CD4-positive, alpha-beta T cell treated with Interleukin-6 for 4 hours (primary cell): ENCODE data around the gene IFITM10.
A peak's percentile ranks its signal among the peaks of the same experiment; 100 is the strongest.

Experiments used
- DNase-seq: peaks from one replicate; pipeline ENCODE4 v3.0.0-alpha.2; 2020; ENCODE audit warnings: mixed read lengths

IFITM10 gene

DNA sequence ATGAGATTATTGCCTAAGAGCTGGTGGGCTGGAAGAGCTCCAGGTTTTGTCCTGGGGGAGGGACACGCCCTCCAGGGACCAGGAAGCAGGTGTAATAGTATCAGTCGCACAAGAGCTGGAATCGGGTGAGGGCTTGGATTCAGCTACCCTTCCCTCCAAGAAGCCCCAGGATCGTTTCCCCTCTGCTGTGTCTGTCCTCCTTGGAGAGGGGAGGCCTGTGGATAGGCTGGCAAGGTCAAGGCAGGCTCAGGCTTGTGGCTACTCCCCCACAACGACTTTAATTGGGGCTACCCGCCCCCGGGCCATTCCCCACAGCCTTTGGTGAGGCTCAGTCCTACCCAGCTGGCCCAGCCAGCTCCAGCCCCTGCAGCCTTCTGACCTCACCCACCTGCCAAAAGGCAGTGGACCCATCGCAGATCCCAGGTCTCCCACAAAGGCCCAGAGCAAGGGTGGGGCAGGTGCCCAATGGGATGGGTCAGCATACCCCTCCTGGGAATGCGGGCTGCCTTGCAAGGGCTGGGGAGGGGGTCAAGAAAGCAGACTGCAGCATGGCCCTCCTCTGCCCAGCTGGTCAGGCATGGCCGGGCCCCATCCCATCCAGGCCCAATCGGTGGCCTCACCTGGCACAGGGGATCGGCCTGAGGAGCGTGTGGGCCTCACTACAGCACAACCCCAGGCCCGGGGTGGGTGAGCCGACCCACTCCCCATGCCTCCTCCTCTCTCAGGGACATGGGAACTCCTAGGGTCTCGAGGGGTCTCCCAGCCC lies 12.3 kb upstream of the IFITM10 start:
- no peak for DNase-seq

DNA sequence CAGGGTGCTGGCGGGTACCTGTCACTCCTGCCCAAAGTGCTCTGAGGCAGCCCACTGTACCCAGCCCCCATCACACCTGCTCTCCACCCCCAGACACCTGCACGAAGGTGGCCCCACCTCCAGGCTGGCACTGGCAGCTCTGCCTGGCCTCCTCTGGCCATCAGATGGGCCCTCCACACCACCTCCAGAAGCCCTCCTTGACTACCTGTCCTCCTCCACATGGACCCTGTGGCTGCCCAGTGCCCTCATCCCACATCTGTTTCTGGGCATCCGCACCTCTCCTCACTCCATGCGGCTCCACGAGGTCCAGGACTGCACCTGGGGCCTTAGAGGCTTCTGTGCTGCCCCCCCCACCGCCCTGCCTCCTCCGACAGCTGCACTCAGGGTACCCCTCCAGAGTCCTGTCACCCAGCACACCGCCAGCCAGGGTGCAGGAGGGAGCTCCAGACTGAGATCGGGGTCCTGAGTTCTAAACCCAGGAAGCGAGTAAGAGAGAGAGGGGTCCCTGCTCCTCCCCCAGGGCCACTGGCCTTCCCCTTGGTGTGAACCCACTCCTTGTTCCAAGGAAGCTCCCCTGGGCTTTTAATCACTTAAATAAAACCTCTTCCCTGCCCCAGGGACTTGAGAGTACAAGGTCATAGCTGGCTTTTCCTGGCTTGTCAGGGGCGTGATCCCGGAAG lies 11.6 kb upstream of the IFITM10 start:
- no peak for DNase-seq

DNA sequence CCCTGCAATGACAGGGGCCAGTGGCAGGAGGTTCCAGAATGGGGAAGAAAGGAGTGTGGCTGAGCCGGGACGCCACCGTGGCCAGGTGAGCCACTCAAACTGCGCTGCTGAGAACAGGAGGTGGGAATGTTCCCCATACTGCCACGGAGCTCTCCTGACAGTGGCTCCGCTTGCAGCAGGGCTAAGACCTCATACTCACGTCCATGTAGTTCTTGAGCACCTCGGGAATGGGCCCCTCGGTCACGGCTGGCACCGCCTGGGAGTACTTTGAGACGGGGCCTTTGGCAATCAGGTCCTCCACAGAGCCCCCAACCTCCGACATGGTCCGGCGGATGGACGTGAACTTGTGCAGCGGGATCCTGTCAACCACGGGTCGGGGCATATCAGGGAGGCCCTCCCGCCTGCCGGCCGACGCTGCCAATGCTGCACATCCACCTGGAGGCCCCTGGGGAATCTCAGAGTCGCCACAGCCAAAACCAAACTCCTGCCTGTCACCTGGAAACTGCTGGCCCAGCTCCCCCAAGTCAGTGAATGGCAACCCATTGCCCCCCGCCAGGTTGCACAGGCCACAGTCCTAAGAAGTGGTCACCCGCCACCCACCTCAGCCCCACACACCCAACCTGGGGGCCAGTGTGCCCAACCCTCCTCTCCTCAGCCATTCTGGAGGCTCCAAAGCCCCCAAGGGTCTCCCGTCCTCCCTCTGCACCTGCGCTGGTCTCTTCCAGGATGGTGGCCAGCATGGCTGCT lies 10.9 kb upstream of the IFITM10 start:
- no peak for DNase-seq

DNA sequence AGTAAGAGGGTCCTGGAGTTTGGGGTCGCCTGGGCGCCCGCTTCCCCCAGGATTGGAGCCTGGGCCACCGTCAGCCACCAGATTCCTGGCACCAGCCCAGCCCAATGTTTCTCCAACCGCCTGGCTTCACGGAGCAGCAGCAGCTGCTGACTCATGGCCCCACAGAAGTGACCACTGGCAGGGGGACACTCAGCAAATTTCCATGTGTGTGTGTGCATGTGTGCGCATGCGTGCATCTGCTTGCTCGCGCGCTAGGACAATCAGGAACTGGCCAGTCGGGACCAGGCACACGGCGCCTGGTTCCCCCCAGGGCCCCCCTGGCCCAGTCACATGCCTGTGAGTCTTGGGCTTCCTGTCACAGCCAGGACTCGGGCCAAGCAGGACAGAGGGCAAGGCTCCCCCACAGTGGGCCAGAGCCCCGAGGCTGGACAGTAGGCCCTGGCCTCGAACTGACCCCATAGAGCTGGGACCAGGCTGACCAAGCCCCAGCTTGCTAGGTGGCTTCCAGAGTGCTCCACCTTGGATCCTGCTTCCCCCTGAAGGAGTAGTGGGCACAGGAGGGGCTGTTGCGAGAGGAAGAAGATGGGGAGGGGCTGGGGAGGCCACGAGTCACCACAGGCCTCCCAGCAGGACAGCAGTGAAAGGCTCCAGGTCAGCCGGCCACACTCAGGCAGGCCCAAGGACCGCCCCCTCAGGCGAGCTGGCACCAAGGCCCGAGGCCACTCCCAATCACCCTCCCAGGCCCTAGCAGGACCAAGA lies 10.1 kb upstream of the IFITM10 start:
- no peak for DNase-seq

DNA sequence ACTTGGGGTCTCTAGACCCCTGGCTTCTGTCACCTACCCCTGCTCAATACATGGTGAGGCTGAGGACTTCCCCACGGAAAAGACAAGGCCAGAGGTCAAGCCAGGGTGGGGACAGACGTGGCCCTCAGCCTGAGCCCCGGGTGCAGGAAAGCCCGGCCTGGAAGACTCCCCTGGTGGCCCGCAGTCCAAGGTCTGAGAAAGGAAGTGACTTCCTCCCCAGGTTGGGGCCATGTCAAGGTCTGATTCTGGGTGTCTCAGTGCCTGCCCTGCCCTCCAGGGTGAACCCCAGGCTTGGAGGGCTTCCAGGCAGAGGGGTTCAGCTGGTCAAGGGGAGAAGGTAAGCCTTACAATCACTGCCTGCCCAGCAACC lies 9.4 kb upstream of the IFITM10 start:
- peak; percentile 26 for DNase-seq

DNA sequence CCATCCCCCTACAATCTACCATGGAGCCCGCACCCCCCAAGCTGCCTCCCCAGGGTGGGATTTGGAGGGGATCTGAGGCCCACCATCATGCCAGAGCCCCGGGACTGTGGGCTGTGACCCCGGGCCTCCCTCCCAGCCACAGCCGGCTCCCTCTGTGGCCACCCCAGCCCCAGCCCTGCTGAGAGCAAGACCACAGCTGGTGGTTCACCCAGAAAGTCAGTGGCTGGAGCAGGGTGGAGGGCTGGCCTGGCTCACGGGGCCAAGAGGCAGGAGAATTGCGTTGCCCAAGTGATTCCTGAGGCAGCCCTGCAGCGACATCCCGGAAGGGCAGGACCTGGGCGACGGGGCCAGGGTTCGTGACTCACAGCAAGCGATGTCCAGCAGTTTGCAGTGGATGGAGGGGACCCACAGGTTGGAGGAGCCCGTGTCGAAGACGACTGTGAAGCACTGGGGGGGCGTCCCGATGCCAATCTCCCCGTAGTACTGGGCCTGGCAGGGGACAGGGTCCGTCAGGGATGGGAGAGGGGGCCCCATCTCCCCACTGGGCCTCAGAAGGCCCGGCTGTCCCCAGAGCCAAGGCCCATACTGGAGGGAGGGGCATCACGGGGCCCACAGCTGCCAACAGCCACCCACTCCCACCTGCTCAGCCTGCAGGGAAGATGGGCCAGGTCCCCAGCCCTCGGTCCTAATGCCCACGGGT lies 8.9 kb upstream of the IFITM10 start:
- DNase-seq, result no peak

DNA sequence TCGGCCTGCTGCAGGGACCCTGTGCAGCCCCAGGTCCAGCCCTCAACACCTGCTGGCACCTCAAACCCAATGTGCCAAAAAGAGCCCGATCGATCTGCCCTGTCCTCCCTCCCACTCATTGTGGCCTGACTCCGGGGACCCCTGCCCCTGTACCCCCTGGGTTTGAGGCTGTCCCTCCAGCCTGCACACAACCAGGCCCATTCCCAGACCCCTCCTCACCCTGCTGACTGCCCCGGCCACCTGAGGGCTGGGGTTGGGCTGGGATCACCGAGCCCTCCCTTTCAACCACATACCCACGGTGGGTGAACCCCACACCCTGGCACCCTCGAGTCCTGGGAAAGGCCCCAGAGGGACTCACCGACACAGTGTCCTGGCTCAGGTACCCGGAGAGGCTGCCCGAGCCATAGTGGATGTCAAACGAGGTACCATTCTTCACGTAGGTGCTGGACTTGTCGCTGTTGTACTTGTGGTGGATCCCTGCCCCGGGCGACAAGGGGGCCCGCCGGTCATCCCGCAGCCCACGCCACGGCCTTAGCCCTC lies 8.3 kb upstream of the IFITM10 start:
- DNase-seq, result no peak

DNA sequence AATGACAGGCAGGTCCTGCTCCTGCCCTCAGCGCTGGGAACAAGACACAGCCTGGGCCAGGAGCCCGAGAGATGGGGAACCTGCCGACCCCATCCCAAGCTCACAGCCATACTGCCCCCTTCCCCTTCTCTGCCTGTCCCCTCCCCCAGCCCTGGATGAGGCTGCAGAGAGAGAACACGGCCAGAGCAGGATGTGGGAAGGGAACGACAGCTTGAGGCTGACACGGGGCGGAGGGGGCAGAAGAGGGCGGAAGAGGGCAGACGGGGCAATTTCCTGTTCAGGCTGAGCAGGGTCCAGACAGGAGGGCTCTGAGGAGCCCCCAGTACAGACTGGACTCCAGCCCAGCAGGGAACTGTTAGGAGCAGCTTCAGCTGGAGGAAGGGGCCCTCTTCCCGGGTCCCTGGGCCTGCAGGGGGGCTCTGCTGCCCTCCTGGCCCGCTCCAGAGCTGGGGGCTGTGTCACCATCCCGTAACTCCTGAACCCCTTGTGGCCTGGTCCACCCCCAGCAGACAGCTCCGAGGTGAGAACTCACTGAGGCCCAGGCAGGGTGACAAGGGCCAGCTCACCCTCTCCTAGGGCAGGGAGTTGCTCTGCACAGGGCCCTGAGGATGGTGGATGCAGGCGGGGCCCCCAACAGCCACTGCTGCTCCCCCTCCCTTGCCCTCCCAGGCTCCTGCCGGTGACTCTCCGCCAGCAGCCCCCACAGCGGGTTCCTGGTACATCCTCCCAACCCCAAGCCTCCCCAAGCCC lies 7.6 kb upstream of the IFITM10 start:
- DNase-seq, result peak; percentile 75

DNA sequence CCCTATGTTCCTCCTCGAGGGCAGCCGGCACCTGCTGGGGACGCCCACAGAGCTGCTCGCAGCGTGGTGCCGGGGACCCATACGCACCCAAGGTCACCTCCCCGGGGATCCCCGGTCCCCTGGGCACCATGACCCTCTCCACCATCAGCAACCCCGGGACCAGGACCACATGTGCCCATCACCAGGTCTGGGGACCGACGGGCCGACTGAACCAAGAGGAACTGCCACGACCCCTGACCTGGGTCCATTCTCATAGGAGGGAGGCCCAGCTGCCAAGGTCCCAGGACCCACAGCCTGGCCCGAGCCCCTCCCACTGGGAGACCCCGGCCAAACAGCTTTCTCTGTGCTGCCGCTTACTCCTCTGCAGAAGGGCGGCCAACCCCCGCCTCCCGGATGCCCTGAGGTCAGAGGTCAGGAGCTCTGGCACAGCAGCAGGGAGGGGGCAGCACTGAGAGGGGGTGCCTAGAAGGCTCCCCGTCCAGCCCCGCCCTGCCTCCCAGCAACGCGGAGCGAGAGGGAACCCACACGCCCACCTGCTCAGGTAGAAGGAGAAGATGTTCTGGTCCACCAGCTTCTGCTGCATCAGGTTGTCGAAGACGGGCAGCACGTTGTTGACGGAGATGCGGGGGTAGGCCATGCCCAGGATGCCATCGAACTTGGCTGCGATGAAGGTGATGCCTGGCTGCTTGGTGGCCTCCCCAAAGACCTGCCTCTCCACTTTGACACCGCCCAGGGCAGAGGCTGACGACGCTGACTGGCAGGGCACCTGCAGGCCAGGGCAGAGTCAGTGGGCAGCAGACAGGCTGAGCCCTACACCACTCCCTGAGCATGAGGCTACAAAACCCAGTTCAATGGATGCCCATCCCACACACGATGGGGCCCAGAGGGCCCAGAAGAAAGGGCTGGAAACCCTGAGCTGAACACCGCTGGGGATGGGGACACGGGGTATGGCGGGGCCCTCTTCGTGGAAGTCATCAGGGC lies 6.7 kb upstream of the IFITM10 start:
- peak; percentile 16 for DNase-seq

DNA sequence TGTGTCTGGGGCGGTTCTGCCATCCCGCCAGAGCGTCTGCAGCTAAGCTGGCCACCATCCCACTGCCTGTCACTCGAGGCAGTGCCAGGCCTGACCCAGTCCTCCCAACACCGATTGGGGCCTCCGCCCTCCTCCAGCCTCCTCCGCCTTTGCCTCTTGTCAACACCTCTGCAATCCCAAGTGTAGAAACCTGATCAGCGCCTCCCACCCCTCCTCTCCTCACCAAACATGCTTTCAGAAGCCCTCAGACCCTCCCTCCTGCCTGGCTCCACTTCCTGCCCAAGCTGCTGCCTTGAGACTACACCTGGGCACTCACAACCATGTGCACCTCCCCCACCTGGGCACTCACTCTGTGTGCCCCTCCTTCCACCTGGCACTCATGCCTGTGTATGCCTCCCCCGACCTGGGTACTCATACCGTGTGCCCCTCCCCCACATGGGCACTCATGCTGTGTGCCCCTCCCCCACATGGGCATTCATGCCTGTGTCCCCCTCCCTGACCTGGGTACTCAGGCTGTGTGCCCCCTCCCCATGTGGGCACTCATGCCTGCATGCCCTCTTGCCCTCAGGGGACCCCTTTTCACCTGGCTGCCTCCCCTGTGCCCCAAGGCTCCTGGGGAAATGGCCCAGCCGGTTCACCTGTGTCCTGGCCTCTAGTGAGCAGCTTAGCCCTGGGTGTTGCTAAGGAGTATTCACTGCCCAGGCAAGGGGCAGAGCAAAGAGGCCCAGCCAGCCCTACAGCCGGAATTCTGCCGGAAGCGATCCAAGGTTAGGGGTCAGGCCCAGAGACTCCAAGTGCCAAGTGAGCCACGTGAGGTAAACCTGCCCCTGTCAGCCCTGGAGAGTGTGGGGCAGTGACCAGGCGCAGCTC lies 5.5 kb upstream of the IFITM10 start:
- DNase-seq, result peak; percentile 58

DNA sequence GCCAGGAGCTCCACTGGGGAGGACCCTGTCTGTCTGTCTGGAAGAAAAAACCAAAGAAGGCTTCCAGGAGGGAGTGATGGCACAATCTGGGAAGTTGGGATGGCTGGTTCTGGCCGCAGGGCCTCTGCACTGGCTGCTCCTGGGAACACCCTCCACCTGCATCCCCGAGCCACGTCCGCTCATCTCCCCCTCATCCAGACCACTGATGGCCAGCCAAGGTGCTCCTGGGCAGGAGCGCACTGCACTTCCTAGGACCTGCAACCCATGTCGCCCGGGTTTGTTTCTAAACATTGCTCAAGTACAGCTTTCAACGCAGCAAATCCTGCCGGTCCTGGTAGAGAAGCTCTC lies 4.9 kb upstream of the IFITM10 start:
- DNase-seq, result no peak

DNA sequence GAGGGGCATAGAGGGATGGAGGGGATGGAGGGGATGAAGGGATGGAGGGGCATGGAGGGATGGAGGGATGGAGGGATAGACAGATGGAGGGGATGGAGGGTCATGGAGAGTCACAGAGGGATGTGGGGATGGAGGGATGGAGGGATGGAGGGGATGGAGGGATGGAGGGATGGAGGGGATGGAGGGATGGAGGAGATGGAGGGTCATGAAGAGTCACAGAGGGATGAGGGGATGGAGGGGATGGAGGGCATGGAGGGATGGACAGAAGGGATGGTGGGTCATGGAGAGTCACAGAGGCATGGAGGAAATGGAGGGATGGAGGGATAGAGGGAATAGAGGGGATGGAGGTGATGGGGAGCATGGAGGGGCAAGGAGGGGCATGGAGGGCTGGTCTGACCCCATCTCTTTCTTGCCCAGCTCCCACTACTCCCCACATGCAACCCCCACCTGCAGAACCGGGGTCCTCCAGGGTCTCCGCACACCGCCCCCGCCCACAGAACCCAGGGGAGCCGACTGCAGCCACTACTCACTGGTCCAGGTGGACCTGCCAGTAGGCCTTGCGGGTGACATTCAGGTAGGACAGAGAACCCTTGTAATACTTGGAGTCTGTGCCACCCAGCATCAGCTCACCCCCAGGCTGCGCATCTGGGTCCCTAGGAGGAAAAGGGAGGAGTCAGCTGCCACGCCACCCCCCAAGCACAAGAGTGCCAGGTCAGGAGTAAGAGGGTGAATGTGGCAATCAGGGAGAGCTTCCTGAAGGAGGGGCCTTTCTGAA lies 4.2 kb upstream of the IFITM10 start:
- no peak for DNase-seq

DNA sequence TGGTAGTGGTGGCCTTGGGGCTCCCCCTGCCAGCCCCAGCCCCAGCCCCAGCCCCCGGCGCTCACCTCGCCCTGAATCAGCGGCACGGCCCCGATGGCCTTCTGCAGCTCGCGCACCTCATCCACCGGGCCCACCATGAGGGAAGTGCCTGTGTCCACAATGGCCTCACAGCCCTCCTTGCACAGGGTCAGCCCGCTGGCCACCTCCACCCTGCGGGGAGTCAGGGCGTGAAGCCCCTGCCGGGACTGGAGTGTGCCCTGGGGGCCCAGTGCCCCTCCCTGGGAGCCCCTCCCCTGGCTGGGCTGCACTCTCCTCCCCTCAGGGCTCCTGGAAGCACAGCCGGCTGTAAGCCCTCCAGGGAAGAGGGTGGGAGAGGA lies 3.5 kb upstream of the IFITM10 start:
- DNase-seq, result no peak

DNA sequence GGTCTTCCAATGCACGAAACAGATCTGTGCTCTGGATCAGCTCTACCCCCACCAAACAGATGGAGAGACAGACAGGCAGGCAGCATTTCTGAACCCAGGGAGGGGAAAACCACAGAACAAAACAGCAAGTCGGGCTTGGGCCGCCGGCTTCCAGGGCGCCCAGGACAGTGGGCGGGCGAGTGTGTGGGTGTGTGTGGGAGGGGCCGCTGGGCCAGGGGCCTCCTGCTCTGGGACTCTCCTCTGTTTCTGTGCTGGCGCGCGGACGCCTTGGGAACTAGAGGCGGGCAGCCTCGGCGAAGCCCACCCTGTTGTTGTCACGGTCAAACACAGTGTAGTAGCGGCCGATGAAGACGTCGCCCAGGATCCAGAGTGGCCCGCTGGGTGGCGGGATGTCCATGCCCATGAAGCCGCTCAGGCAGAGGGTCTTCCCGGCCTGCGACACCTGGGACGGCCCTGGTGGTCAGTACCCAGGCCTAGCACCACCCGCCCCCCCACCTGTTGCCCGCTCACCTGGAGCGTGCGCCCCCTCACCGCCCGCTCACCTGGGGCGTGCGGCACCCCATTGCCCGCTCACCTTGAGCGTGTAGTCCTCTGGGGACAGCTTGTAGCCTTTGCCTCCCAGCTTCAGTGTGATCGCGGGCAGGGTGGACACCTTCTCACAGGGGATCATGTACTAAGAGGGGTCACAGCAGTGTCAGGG lies 3.0 kb upstream of the IFITM10 start:
- no peak for DNase-seq

DNA sequence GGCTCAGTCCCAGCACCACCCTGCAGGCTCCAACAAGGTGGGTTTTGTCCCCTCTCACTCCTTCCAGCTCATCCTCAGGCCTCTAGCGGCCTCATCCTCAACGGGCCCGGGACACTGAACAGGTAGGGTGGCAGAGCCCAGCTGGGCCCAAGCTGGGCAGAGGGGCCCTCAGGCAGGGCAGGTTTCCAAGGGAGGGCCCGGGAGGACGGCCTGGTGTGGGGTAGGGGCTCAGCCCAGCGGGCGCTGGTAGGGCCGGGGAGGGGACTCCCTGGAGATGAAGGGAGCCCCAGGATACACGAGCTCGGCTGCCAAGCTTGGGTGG lies 2.5 kb upstream of the IFITM10 start:
- DNase-seq, result no peak

DNA sequence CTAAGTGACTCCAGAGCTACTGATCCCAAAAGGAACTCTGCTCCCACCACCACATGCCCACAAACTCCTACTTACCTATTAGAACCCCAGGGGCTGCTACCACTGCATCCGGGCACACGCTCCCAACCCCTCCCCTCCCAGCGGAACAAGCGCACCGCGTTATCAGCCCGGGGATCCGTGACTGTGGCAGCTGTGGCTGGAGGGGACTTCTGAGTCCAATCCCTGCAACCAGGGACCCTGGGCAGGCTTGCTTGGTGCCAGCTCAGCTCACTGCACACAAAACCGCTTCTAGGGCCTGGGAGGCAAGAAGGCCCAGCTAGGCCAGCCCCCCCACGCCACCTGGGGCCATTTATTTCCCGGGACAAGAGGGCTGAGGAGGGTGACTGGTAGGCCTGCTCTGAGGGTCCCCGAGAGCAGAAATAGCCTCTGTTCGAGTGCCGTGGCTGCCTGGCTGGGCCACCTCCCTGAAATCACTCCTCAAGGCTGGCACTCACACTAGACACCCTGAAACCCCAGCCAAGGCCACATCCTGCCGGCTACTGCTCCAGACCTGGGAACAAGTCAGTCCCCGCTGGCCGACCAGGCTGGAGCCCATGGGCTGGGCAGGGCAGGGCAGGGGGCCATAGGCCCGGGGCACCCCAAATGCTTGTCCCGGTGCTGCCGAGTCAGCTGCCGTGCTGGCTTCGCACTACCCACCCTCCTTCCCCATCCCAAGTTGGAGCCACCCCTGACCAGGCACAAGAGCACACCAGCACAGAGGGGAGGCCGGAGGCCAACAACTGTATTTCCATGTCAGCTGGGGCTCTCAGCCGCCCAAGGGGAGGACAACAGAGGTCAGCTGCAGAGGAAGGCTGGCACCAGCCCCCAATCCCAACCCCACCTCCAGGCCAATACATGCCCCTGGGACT lies 1.9 kb upstream of the IFITM10 start:
- DNase-seq, result no peak

DNA sequence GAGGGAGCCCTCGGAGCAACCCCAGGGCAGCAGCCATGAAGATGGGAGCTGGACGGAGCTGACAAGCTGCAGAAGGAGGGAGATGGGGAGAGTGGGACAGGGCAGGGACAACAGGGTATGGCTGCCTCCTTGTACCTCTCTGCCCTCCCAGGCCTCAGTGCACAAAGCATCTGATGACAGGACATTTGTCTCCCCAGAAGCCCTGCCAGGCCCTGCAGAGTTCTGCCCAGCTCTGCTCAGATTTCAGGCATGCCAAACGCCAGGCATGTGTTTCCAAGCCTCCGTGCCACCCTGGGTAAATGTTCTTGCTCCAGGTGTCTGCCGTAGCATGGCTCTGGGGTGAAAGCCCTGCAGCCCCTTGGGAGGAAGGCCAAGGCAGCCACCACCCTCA lies 1.1 kb upstream of the IFITM10 start:
- DNase-seq, result no peak
